Panc1 (cell line): ENCODE data around the gene ZFP62.

ENCODE experiments used
- POLR2AphosphoS5 ChIP-seq: IDR thresholded peaks from 2 replicates; pipeline ENCODE4 v1.6.1; 2012; ENCODE audit warnings: mild to moderate bottlenecking, low read depth, low read length, moderate library complexity
- SIN3A ChIP-seq: IDR thresholded peaks from 2 replicates; pipeline ENCODE4 v1.6.1; 2012; ENCODE audit warnings: low read depth, mild to moderate bottlenecking, low read length, moderate library complexity, borderline replicate concordance; ENCODE audit not compliant: insufficient read depth
- TF ChIP-seq, protein P1 (sequence below): fragments of 450-650 bp; IDR thresholded peaks from 2 replicates; pipeline ENCODE4 v1.5.1; 2017; ENCODE audit warnings: mild to moderate bottlenecking
- TF ChIP-seq, protein P2 (sequence below), 2 experiments: IDR thresholded peaks; 2 replicates each; pipeline ENCODE4 v1.6.1; 2011 to 2012; ENCODE audit warnings: low read depth in 2 of 2, control low read depth in 1 of 2, low read length in 1 of 2, mild to moderate bottlenecking in 1 of 2, moderate library complexity in 1 of 2; ENCODE audit not compliant: insufficient read depth in 1 of 2

DNA sequence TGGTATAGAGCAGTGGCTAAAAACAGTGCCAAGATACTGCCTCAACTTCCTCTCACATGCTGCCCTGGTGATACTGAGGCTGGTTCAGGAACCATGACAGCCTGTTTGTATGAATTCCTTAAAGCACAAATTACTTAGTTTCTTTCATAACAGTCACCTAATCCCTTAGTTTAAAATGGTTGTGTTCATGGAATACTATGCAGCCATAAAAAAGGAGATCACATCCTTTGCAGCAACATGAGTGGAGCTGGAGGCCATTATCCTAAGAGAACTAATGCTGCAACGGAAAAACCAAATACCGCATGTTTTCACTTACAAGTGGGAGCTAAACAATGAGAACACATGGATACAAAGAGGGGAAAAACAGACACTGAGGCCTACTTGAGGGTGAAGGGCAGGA is 21.8 kb downstream of the ZFP62 start:
- TF ChIP-seq, protein P1, sequence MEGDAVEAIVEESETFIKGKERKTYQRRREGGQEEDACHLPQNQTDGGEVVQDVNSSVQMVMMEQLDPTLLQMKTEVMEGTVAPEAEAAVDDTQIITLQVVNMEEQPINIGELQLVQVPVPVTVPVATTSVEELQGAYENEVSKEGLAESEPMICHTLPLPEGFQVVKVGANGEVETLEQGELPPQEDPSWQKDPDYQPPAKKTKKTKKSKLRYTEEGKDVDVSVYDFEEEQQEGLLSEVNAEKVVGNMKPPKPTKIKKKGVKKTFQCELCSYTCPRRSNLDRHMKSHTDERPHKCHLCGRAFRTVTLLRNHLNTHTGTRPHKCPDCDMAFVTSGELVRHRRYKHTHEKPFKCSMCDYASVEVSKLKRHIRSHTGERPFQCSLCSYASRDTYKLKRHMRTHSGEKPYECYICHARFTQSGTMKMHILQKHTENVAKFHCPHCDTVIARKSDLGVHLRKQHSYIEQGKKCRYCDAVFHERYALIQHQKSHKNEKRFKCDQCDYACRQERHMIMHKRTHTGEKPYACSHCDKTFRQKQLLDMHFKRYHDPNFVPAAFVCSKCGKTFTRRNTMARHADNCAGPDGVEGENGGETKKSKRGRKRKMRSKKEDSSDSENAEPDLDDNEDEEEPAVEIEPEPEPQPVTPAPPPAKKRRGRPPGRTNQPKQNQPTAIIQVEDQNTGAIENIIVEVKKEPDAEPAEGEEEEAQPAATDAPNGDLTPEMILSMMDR = no peak
- TF ChIP-seq POLR2AphosphoS5 (no peak), SIN3A (no peak)
- TF ChIP-seq, protein P2, sequence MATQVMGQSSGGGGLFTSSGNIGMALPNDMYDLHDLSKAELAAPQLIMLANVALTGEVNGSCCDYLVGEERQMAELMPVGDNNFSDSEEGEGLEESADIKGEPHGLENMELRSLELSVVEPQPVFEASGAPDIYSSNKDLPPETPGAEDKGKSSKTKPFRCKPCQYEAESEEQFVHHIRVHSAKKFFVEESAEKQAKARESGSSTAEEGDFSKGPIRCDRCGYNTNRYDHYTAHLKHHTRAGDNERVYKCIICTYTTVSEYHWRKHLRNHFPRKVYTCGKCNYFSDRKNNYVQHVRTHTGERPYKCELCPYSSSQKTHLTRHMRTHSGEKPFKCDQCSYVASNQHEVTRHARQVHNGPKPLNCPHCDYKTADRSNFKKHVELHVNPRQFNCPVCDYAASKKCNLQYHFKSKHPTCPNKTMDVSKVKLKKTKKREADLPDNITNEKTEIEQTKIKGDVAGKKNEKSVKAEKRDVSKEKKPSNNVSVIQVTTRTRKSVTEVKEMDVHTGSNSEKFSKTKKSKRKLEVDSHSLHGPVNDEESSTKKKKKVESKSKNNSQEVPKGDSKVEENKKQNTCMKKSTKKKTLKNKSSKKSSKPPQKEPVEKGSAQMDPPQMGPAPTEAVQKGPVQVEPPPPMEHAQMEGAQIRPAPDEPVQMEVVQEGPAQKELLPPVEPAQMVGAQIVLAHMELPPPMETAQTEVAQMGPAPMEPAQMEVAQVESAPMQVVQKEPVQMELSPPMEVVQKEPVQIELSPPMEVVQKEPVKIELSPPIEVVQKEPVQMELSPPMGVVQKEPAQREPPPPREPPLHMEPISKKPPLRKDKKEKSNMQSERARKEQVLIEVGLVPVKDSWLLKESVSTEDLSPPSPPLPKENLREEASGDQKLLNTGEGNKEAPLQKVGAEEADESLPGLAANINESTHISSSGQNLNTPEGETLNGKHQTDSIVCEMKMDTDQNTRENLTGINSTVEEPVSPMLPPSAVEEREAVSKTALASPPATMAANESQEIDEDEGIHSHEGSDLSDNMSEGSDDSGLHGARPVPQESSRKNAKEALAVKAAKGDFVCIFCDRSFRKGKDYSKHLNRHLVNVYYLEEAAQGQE (IDR thresholded peaks at IDR 0.05; ENCODE audit: insufficient read depth in 1 of 2, low read depth in 2 of 2, low read length in 1 of 2) = no peak
